DND-41 (cell line): ENCODE results near the gene NRSN1.

ENCODE experiments used
- EZH2 ChIP-seq: IDR thresholded peaks from 3 replicates; pipeline ENCODE4 v1.6.1; 2012; ENCODE audit warnings: borderline replicate concordance, low read depth, mild to moderate bottlenecking, moderate library complexity, low read length, inconsistent platforms; ENCODE audit not compliant: severe bottlenecking
- TF ChIP-seq, protein P1 (sequence below): IDR thresholded peaks from 2 replicates; pipeline ENCODE4 v1.5.1; 2012; ENCODE audit warnings: borderline replicate concordance, low read length, moderate library complexity, mild to moderate bottlenecking; ENCODE audit not compliant: poor library complexity, severe bottlenecking; ENCODE audit errors: extremely low read depth

- no peak for TF ChIP-seq EZH2
- TF ChIP-seq, protein P1, sequence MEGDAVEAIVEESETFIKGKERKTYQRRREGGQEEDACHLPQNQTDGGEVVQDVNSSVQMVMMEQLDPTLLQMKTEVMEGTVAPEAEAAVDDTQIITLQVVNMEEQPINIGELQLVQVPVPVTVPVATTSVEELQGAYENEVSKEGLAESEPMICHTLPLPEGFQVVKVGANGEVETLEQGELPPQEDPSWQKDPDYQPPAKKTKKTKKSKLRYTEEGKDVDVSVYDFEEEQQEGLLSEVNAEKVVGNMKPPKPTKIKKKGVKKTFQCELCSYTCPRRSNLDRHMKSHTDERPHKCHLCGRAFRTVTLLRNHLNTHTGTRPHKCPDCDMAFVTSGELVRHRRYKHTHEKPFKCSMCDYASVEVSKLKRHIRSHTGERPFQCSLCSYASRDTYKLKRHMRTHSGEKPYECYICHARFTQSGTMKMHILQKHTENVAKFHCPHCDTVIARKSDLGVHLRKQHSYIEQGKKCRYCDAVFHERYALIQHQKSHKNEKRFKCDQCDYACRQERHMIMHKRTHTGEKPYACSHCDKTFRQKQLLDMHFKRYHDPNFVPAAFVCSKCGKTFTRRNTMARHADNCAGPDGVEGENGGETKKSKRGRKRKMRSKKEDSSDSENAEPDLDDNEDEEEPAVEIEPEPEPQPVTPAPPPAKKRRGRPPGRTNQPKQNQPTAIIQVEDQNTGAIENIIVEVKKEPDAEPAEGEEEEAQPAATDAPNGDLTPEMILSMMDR = no peak
Observed at GRCh38 chr6:24106291-24106690, 19.7 kb upstream of the NRSN1 start.
